IMR-90 (cell line): ENCODE results near the gene GNAS. TPM values are rescaled to one million over a fixed set of nuclear protein-coding genes. Genes with fewer than 3 reads are reported as not detected.

ENCODE experiments used
- ATAC-seq: fragments of 200-7000 bp; cut with Tn5 transposase; 2 replicates; pipeline ENCODE4 v1.9.1; 2020; ENCODE audit warnings: low read depth, mild to moderate bottlenecking, moderate library complexity
- BruUV-seq: library from RNA; stranded (reverse); fragments of 400-500 nt; replicated peaks from 2 replicates; lab custom pipeline; 2021; lab: Mats Ljungman, UMichigan
- CTCF ChIA-PET: fragments of 300-600 bp; formaldehyde crosslinking; extraction: SDS; loops from one replicate; lab custom pipeline; 2021; ENCODE audit warnings: antibody characterized with exemption; lab: Yijun Ruan, JAX
- POLR2A ChIA-PET: fragments of 300-600 bp; sonication (Branson Sonifier 250); formaldehyde crosslinking; loops from one replicate; lab custom pipeline; 2022; ENCODE audit warnings: antibody characterized with exemption; ENCODE audit not compliant: unreplicated experiment; lab: Charles Lee
- DNase-seq: peaks from one replicate; pipeline ENCODE4 v3.0.0; 2013
- H2AFZ ChIP-seq: replicated peaks from 2 replicates; pipeline ENCODE3; 2013; ENCODE audit warnings: low read length, mild to moderate bottlenecking; ENCODE audit not compliant: poor library complexity
- H2AK5ac ChIP-seq: 2 replicates; pipeline ENCODE4 v1.6.1; 2013; ENCODE audit warnings: low read depth, low read length, inconsistent platforms
- H2AK9ac ChIP-seq: replicated peaks from 2 replicates; pipeline ENCODE3; 2013; ENCODE audit warnings: mild to moderate bottlenecking, low read depth, low read length, moderate library complexity; ENCODE audit not compliant: poor library complexity
- H2BK120ac ChIP-seq: 2 replicates; pipeline ENCODE4 v1.6.1; 2013; ENCODE audit warnings: low read depth, low read length, inconsistent platforms
- H2BK15ac ChIP-seq: 3 replicates; pipeline ENCODE4 v1.6.1; 2013; ENCODE audit warnings: low read depth, low read length, inconsistent platforms
- H2BK20ac ChIP-seq: 2 replicates; pipeline ENCODE4 v1.6.1; 2013; ENCODE audit warnings: low read depth, mild to moderate bottlenecking, inconsistent platforms, low read length, moderate library complexity
- H2BK5ac ChIP-seq: 2 replicates; pipeline ENCODE4 v1.6.1; 2013; ENCODE audit warnings: mild to moderate bottlenecking, low read depth, low read length, inconsistent platforms; ENCODE audit not compliant: poor library complexity, severe bottlenecking
- H3K14ac ChIP-seq: replicated peaks from 2 replicates; pipeline ENCODE4 v1.6.1; 2013; ENCODE audit warnings: low read depth, low read length, inconsistent platforms
- H3K18ac ChIP-seq: 2 replicates; pipeline ENCODE4 v1.6.1; 2013; ENCODE audit warnings: low read depth, low read length, control low read depth
- H3K23ac ChIP-seq: 2 replicates; pipeline ENCODE4 v1.6.1; 2013; ENCODE audit warnings: low read depth, low read length, inconsistent platforms
- H3K27ac ChIP-seq: 2 replicates; pipeline ENCODE4 v1.5.1; 2013; ENCODE audit warnings: mild to moderate bottlenecking, control low read depth, low read length; ENCODE audit not compliant: insufficient read depth
- H3K27me3 ChIP-seq: 2 replicates; pipeline ENCODE4 v1.6.1; 2013; ENCODE audit warnings: low read length; ENCODE audit not compliant: control insufficient read depth, insufficient read depth
- H3K36me3 ChIP-seq: 2 replicates; pipeline ENCODE4 v1.6.1; 2013; ENCODE audit warnings: low read length, mixed read lengths; ENCODE audit not compliant: control insufficient read depth, insufficient read depth
- H3K4ac ChIP-seq: 2 replicates; pipeline ENCODE4 v1.6.1; 2013; ENCODE audit warnings: low read depth, low read length, inconsistent platforms
- H3K4me1 ChIP-seq: 2 replicates; pipeline ENCODE4 v1.6.1; 2013; ENCODE audit warnings: low read length, mixed read lengths; ENCODE audit not compliant: control insufficient read depth, insufficient read depth
- H3K4me2 ChIP-seq: 2 replicates; pipeline ENCODE4 v1.6.1; 2013; ENCODE audit warnings: low read depth, mild to moderate bottlenecking, control low read depth, low read length, moderate library complexity
- H3K4me3 ChIP-seq: 2 replicates; pipeline ENCODE4 v1.5.1; 2013; ENCODE audit warnings: low read depth, mild to moderate bottlenecking, control low read depth, low read length, moderate library complexity; ENCODE audit not compliant: insufficient read depth
- H3K56ac ChIP-seq: 2 replicates; pipeline ENCODE4 v1.6.1; 2013; ENCODE audit warnings: low read length, inconsistent platforms; ENCODE audit not compliant: insufficient read depth; ENCODE audit errors: extremely low read depth
- H3K79me1 ChIP-seq, 2 experiments: 2 replicates each; pipeline ENCODE4 v1.6.1; 2013; ENCODE audit warnings: low read length in 2 of 2, inconsistent platforms in 1 of 2, low read depth in 1 of 2
- H3K9ac ChIP-seq: 2 replicates; pipeline ENCODE4 v1.6.1; 2013; ENCODE audit warnings: low read depth, low read length, control low read depth
- H3K9me1 ChIP-seq: 2 replicates; pipeline ENCODE4 v1.6.1; 2013; ENCODE audit warnings: low read length, inconsistent platforms; ENCODE audit not compliant: insufficient read depth
- H3K9me3 ChIP-seq: 2 replicates; pipeline ENCODE4 v1.6.1; 2013; ENCODE audit warnings: low read length; ENCODE audit not compliant: control insufficient read depth, insufficient read depth
- H4K20me1 ChIP-seq: 2 replicates; pipeline ENCODE4 v1.6.1; 2013; ENCODE audit warnings: low read length, inconsistent platforms; ENCODE audit not compliant: insufficient read depth
- H4K5ac ChIP-seq: 2 replicates; pipeline ENCODE4 v1.6.1; 2013; ENCODE audit warnings: mild to moderate bottlenecking, low read depth, low read length, control low read depth
- H4K8ac ChIP-seq, 2 experiments: 2 replicates each; pipeline ENCODE4 v1.6.1; 2013; ENCODE audit warnings: low read depth in 2 of 2, low read length in 2 of 2, control low read depth in 1 of 2, inconsistent platforms in 1 of 2
- H4K91ac ChIP-seq: 2 replicates; pipeline ENCODE4 v1.6.1; 2013; ENCODE audit warnings: low read depth, low read length, inconsistent platforms; ENCODE audit not compliant: insufficient read depth
- RFX5 ChIP-seq: IDR thresholded peaks from 2 replicates; pipeline ENCODE4 v1.8.0; 2012; ENCODE audit warnings: low read depth, mild to moderate bottlenecking, low read length, moderate library complexity
- SMC3 ChIP-seq: fragments of 150-350 bp; IDR thresholded peaks from 2 replicates; pipeline ENCODE4 v1.6.1; 2016; ENCODE audit warnings: low read depth, mild to moderate bottlenecking, antibody characterized with exemption, low read length, moderate library complexity
- USF2 ChIP-seq: fragments of 150-350 bp; IDR thresholded peaks from 2 replicates; pipeline ENCODE4 v1.6.1; 2017; ENCODE audit warnings: mild to moderate bottlenecking, antibody characterized with exemption, low read length, low read depth
- WGBS, 2 experiments: methylation state at CpG; one replicate each; pipeline versions ENCODE4 v1.1.5 to v1.1.7; 2013; ENCODE audit warnings: missing lambda C conversion rate in 2 of 2; ENCODE audit not compliant: insufficient read length in 1 of 2; ENCODE audit errors: extremely low coverage in 2 of 2; 5-methylcytosine and 5-hydroxymethylcytosine counted together
- dilution Hi-C: fragments of 300-500 bp; cut with HindIII; formaldehyde crosslinking; loops from one replicate; pipeline ENCODE4 v1.14.3; 2018; ENCODE audit warnings: low sequenced_read_pairs; ENCODE audit not compliant: unreplicated experiment
- in situ Hi-C: fragments of 300-500 bp; cut with MboI; formaldehyde crosslinking; loops from 3 replicates; pipeline ENCODE4 v1.14.3; 2019; ENCODE audit warnings: low sequenced_read_pairs, inconsistent platforms, mixed read lengths
- intact Hi-C: fragments of 100-400 bp; cut with micrococcal nuclease; formaldehyde crosslinking; loops from 2 replicates; pipeline ENCODE4 v1.10.0; 2022
- polyA plus RNA-seq, 3 experiments: library from polyadenylated mRNA; depleted of rRNA; stranded (reverse); fragments of >200 nt; gene quantifications; 2 replicates each; pipeline ENCODE4 v1.2.3, GENCODE V29; 2012; ENCODE audit warnings: low replicate concordance in 1 of 3
- total RNA-seq: library from RNA; depleted of rRNA; stranded (reverse); fragments of >200 nt; gene quantifications from 2 replicates; pipeline ENCODE4 v1.2.3, GENCODE V29; 2012

GNAS gene
- total and polyA plus RNA-seq, 2 of the 4 experiments (the other 2 are of a cell fraction), result 397 to 1,356 TPM

GRCh38 chr20:58837717-58838116, 14.8 kb upstream of the GNAS start:
- no peak overlapping the region for H2AFZ ChIP-seq
- no peak overlapping the region for H2AK5ac ChIP-seq
- H3K4me1 ChIP-seq, result no peaks in the 10 kb centered on the region; the same call in 1 of the 2 replicates
- CTCF ChIA-PET, result interaction anchor here (1.5 kb wide), 1 partner anchor 10 kb away, joined by 4 read pairs; no protein-coding TSS in a partner anchor
- no peak overlapping the region for H2BK120ac ChIP-seq
- no peak overlapping the region for H3K27ac ChIP-seq
- H3K4me3 ChIP-seq, result no peak overlapping the region
- intact Hi-C loops (loop anchor here (10.0 kb wide), 1 partner anchor 603 kb away; no protein-coding TSS in a partner anchor), dilution Hi-C loops (no loop called here), in situ Hi-C loops (no loop called here)
- ATAC-seq, result no peak
- DNase-seq, result no peak
- H3K4ac ChIP-seq, result no peak overlapping the region
- no peak overlapping the region for H4K8ac ChIP-seq
- no peak overlapping the region for H4K91ac ChIP-seq
- no peak overlapping the region for H3K18ac ChIP-seq
- no peak overlapping the region for H3K4me2 ChIP-seq
- POLR2A ChIA-PET, result no interaction called here
- H3K9me3 ChIP-seq, result no peaks in the 10 kb centered on the region
- H2BK15ac ChIP-seq, result no peak overlapping the region
- H2BK5ac ChIP-seq, result no peak overlapping the region
- H4K20me1 ChIP-seq, result no peaks in the 10 kb centered on the region
- TF ChIP-seq USF2, result no peak
- no peak for TF ChIP-seq RFX5
- TF ChIP-seq SMC3, result no peak
- no peak overlapping the region for H4K5ac ChIP-seq
- peaks cover 7% of the 10 kb centered on the region; the same call in 1 of the 2 replicates for H3K36me3 ChIP-seq
- H2BK20ac ChIP-seq, result no peak overlapping the region
- no peak overlapping the region for H2AK9ac ChIP-seq
- no CpG with 5 or more reads among the region's 1 CpG for WGBS, 2 experiments
- H3K9me1 ChIP-seq, result no peaks in the 10 kb centered on the region; the same call in 1 of the 2 replicates
- H3K14ac ChIP-seq, result no peak overlapping the region
- H3K27me3 ChIP-seq, result peaks cover 44% of the 10 kb centered on the region
- no peak overlapping the region for H3K9ac ChIP-seq
- no peak overlapping the region for H3K23ac ChIP-seq
- no peak overlapping the region for H3K56ac ChIP-seq
- H3K79me1 ChIP-seq, result no peaks in the 10 kb centered on the region
- no TSS peak for BruUV-seq
